Activated CD4-positive, alpha-beta T cell treated with anti-CD3 and anti-CD28 coated beads, Interleukin-2, amount 10 ng/mL, durations not matched to agents 7 days and 5 days (primary cell): ENCODE results near the gene MYDGF. TPM values are rescaled to one million over a fixed set of nuclear protein-coding genes. Genes with fewer than 3 reads are reported as not detected.

Experiments used
- CTCF ChIA-PET: fragments of 350-600 bp; sonication (Branson Sonifier 250); formaldehyde crosslinking; loops from one replicate; lab custom pipeline; 2021; ENCODE audit warnings: antibody characterized with exemption; lab: Charles Lee
- POLR2A ChIA-PET: fragments of 350-600 bp; sonication (Branson Sonifier 250); formaldehyde crosslinking; loops from one replicate; lab custom pipeline; 2021; ENCODE audit warnings: antibody characterized with exemption; lab: Charles Lee
- DNase-seq: peaks from one replicate; pipeline ENCODE4 v3.0.0-alpha.2; 2020
- H3K27ac Mint-ChIP-seq: one replicate; pipeline ENCODE4 v1.8.0; 2021; ENCODE audit warnings: mild to moderate bottlenecking, moderate library complexity, mixed read lengths
- H3K27me3 Mint-ChIP-seq: one replicate; pipeline ENCODE4 v1.8.0; 2021; ENCODE audit warnings: mixed read lengths
- H3K36me3 Mint-ChIP-seq: one replicate; pipeline ENCODE4 v1.8.0; 2021; ENCODE audit warnings: low read depth, mixed read lengths
- H3K4me1 Mint-ChIP-seq: one replicate; pipeline ENCODE4 v1.8.0; 2021; ENCODE audit warnings: mixed read lengths
- H3K4me3 Mint-ChIP-seq: one replicate; pipeline ENCODE4 v1.8.0; 2021; ENCODE audit warnings: mild to moderate bottlenecking, moderate library complexity, mixed read lengths
- H3K9me3 Mint-ChIP-seq: one replicate; pipeline ENCODE4 v1.8.0; 2021; ENCODE audit warnings: mixed read lengths
- total RNA-seq, 2 experiments: library from RNA; stranded (reverse); gene quantifications; one replicate each; pipeline ENCODE4 v1.2.3, GENCODE V29; 2021

Gene MYDGF
- total RNA-seq, 2 experiments from 2014 or later, result 36.2 to 45.3 TPM

DNA sequence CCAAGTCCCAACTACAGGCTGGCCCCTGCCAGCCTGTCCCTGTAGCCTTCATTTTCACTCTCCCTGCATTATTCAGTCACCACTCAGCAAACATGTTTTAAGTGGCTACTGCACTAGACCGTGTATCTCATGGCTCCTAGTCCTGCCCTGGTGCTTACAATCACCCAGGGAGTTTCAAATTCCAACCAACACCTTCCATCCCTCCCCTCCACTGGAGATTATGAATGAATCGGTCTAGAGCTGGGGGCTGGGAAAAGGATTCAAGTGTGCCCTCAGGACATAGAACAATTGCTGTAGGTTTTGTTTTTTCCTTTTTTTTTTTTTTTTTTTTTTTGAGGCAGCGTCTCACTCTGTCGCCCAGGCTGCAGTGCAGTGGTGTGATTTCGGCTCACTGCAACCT, 45.8 kb downstream of the MYDGF start:
- DNase-seq, result no peak
- Mint-ChIP-seq H3K27ac (no peak overlapping the region), H3K36me3 (no peaks in the 10 kb centered on the region), H3K9me3 (no peaks in the 10 kb centered on the region), H3K4me3 (no peak overlapping the region), H3K27me3 (peaks cover 4% of the 10 kb centered on the region), H3K4me1 (no peaks in the 10 kb centered on the region)
- ChIA-PET POLR2A (no interaction called here), CTCF (no interaction called here)

DNA sequence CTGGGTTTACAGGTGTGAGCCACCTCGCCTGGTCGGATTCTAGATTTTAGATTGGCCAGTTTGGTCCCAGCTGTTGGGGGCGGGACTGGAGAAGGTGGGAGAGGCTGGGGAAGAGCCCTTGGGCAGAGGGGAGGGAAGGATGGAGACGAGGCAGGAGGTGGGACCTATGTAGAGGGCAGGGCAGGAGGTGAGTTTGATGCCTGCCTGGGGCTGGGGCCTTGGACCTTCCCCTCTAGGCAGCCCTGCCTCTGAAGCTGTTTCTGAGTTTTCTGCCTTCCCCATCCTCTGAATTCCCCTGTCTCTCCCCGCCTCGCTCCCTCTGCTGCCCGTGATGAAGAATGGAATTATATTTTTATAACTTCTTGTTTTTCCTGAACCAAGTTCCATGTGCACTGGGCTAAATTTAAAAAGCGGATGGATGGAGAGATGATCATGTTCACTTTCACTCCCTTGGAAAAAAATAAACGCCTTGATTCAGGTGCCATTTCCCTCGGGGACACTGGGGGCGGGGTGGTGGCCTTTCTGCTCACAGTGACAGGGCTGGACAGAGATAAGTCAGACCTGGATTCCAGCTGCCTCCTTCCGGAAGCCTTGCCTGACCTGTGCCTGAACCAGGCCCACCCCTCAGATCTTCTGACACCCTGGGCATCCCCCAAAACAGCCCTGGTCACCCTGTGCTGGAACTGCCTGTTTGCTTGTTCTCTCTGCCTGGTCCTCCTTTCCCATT, 47.3 kb downstream of the MYDGF start:
- H3K9me3 Mint-ChIP-seq, result no peaks in the 10 kb centered on the region
- H3K27ac Mint-ChIP-seq, result no peak overlapping the region
- peaks cover 4% of the 10 kb centered on the region for H3K27me3 Mint-ChIP-seq
- H3K4me1 Mint-ChIP-seq, result no peaks in the 10 kb centered on the region
- POLR2A ChIA-PET, result no interaction called here
- DNase-seq, result no peak
- no peaks in the 10 kb centered on the region for H3K36me3 Mint-ChIP-seq
- CTCF ChIA-PET, result interaction anchor here (0.6 to 1.3 kb wide), 2 partner anchors 12 to 26 kb away, joined by 3 to 6 read pairs; no protein-coding TSS in a partner anchor
- no peak overlapping the region for H3K4me3 Mint-ChIP-seq

DNA sequence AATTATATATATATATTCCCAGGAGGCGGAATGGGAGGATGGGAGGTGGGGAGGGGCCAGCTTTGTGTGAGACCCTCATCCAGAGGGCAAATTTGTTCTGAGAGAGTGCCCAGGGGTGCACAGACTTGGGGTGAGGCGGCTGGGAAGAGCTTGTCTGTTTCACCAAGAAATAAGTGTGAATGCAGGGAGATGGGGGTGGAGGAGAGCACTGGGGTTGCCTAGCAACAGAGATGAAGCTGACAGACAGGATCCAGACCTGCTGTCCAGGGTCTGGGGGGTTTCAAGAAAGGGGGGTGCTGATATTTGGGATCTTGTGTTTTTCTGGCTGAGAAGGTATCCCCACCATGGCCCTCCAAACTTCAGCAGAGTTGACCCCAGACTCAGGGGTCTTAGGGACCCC, 49.5 kb downstream of the MYDGF start:
- H3K4me3 Mint-ChIP-seq, result no peak overlapping the region
- no peak overlapping the region for H3K27ac Mint-ChIP-seq
- H3K36me3 Mint-ChIP-seq, result no peaks in the 10 kb centered on the region
- ChIA-PET CTCF (no interaction called here), POLR2A (no interaction called here)
- H3K4me1 Mint-ChIP-seq, result no peaks in the 10 kb centered on the region
- no peak for DNase-seq
- H3K9me3 Mint-ChIP-seq, result no peaks in the 10 kb centered on the region
- peaks cover 4% of the 10 kb centered on the region for H3K27me3 Mint-ChIP-seq

DNA sequence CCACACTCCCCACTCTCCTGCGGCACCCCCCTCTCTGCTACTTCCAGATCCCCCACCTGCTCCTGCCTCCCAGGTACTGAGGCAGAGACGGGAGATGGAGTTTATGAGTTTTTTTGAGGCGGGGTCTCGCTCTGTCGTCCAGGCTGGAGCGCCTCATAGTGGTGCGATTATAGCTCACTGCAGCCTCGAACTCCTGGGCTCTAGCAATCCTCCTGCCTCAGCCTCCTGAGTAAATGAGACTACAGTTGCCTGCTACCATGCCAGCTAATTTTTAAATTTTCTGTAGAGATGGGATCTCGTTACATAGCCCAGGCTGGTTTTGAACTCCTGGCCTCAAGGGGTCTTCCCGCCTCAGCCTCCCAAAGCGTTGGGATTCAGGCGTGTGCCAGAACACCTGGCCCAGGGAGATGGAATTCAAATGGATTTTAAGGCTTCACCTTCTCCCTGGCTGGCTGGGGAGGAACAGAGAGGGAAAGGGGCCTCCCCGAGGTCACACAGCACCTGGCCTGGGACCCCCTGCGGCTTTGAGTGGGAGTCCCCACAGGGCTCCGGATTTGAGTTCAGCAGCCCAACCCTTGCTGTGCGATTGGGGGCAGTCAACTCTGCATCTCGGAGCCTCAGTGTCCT, 50.4 kb downstream of the MYDGF start:
- Mint-ChIP-seq H3K4me1 (no peaks in the 10 kb centered on the region), H3K9me3 (no peaks in the 10 kb centered on the region), H3K4me3 (no peak overlapping the region), H3K27me3 (peaks cover 4% of the 10 kb centered on the region), H3K36me3 (no peaks in the 10 kb centered on the region), H3K27ac (no peak overlapping the region)
- ChIA-PET POLR2A (no interaction called here), CTCF (interaction anchor here (1.1 kb wide), 1 partner anchor 136 kb away, joined by 3 read pairs; no protein-coding TSS in a partner anchor)
- no peak for DNase-seq

DNA sequence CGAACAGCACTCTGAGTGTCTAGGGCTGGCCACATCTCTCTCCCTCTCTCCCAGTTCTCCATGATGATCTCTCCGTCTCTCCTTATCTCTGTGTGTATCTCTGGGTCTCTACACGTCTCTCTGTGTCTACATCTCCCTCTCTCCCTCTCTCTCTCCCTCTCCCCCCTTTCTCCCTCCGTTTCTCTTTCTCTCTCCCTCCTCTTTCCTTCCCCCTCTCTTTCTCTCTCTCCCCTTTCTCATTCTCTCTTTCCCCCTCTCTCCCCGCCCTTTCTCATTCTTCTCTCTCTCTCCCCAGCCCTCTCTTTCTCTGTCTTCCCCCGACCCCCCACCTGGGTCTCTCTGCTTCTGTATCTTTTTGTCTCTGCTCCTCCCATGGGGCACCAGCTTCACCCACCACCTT, 52.1 kb downstream of the MYDGF start:
- Mint-ChIP-seq H3K36me3 (no peaks in the 10 kb centered on the region), H3K27ac (no peak overlapping the region), H3K4me3 (no peak overlapping the region), H3K27me3 (peaks cover 4% of the 10 kb centered on the region), H3K4me1 (no peaks in the 10 kb centered on the region), H3K9me3 (no peaks in the 10 kb centered on the region)
- DNase-seq, result no peak
- POLR2A ChIA-PET, result no interaction called here
- CTCF ChIA-PET, result no interaction called here

DNA sequence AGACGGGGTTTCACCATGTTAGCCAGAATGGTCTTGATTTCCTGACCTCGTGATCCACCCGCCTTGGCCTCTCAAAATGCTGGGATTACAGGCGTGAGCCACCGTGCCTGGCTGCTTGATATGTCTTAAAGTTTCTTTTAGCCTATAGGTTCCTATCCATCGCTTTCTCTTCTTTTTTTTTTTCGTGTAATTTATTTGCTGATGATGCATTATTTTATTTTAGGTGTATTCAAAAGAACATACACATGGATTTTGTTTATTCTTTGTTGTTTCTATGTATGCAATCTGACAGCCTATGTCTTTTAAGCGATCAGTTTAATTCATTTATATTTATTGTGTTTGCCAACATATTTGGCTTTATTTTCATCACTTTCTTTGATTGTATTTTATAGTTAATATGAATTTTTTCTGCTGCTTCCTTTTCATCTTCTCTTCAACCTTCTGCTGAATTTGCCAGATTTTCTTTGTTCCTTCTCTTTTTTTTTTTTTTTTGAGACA, 56.8 kb downstream of the MYDGF start:
- no peak for DNase-seq
- CTCF ChIA-PET, result no interaction called here
- H3K9me3 Mint-ChIP-seq, result no peaks in the 10 kb centered on the region
- POLR2A ChIA-PET, result no interaction called here
- H3K4me3 Mint-ChIP-seq, result no peak overlapping the region
- peaks cover 16% of the 10 kb centered on the region for H3K27me3 Mint-ChIP-seq
- H3K36me3 Mint-ChIP-seq, result no peaks in the 10 kb centered on the region
- H3K4me1 Mint-ChIP-seq, result no peaks in the 10 kb centered on the region
- H3K27ac Mint-ChIP-seq, result no peak overlapping the region

DNA sequence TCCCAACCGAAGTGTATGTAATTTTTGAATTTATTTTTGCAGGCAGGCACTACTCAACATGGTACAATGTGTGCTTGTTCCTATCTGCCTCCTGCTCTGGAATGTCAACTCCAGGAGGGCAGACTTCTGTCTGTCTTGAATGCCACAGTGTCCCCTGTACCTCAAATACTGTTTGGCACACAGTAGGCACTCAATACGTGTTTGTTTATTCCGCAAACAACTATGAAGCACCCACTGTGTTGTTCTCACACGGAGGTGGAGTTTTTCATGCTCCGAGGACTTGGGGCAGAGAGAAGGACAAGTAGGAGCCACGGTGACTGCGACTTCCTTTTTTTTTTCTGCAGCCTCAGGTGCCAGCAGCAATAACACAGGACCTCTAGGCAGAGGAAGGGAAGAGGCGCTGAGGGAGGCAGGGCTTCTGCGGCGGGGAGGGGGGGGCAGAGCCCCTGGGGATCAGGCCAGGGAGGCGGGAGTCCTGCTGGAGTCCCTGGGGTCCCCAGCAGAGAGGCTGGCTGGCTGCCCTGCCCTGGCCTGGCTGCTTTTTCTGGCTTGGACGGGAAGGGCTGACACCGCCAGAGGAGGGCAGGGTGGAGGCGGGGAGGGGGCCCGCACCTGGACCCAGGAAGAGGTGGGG, 60.1 kb downstream of the MYDGF start:
- no peak for DNase-seq
- H3K27me3 Mint-ChIP-seq, result peaks cover 23% of the 10 kb centered on the region
- POLR2A ChIA-PET, result no interaction called here

More for the DNA sequence above, 60.1 kb downstream of the MYDGF start:
- CTCF ChIA-PET, result no interaction called here
- H3K4me1 Mint-ChIP-seq, result no peaks in the 10 kb centered on the region
- no peak overlapping the region for H3K27ac Mint-ChIP-seq
- H3K9me3 Mint-ChIP-seq, result no peaks in the 10 kb centered on the region
- no peaks in the 10 kb centered on the region for H3K36me3 Mint-ChIP-seq
- H3K4me3 Mint-ChIP-seq, result no peak overlapping the region

Other genes with a start within 250 kb of the MYDGF start
- 10 to 100 TPM; 36.2 to 44.6 TPM for gene UBXN6, start 212.5 kb downstream of the MYDGF start, total RNA-seq
- 10 to 100 TPM; 58.3 to 62.1 TPM for gene HDGFL2, start 198.0 kb downstream of the MYDGF start, total RNA-seq
- gene PLIN4, start 151.9 kb downstream of the MYDGF start, total RNA-seq, result not detected
- gene PLIN5, start 135.1 kb downstream of the MYDGF start, total RNA-seq, result not detected
- gene LRG1, start 130.3 kb downstream of the MYDGF start, total RNA-seq, result under 1 TPM in 1 of 2 experiments, not detected in 1; 0.07 TPM
- not detected for gene SEMA6B, start 110.7 kb downstream of the MYDGF start, total RNA-seq
- 10 to 100 TPM; 19.6 to 21.9 TPM for gene TNFAIP8L1, start 30.8 kb downstream of the MYDGF start, total RNA-seq
- gene DPP9, start 53.5 kb upstream of the MYDGF start, total RNA-seq, result 10 to 100 TPM; 70.5 to 79.3 TPM
- 10 to 100 TPM; 11.9 TPM for gene FEM1A, start 121.4 kb upstream of the MYDGF start, total RNA-seq
- 10 to 100 TPM; 18.6 to 19.2 TPM for gene TICAM1, start 161.4 kb upstream of the MYDGF start, total RNA-seq
- gene PLIN3, start 197.3 kb upstream of the MYDGF start, total RNA-seq, result 10 to 100 TPM; 24.1 to 28.1 TPM
- 1 to 10 TPM; 1.5 to 1.8 TPM for gene ARRDC5, start 232.6 kb upstream of the MYDGF start, total RNA-seq
- gene UHRF1, start 239.2 kb upstream of the MYDGF start, total RNA-seq, result 100 to 1,000 TPM; 130 to 141 TPM